Stimulated activated CD8-positive, alpha-beta memory T cell treated with anti-CD3 and anti-CD28 coated beads, Interleukin-15, amount 100 ng/mL, for 4 hours (primary cell): ENCODE measurements around the gene PDAP1.
"Not testable (repeated sequence)": the region's sequence is repeated elsewhere in the genome, so short reads cannot be mapped to it uniquely, and the experiment has no call there.

Experiments used
- DNase-seq, 2 donors: peaks; one replicate each; pipeline ENCODE4 v3.0.0-alpha.2; 2020; ENCODE audit warnings: low read depth in 2 of 2

The PDAP1 gene, protein sequence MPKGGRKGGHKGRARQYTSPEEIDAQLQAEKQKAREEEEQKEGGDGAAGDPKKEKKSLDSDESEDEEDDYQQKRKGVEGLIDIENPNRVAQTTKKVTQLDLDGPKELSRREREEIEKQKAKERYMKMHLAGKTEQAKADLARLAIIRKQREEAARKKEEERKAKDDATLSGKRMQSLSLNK

GRCh38 chr7:99408379-99409191, at the start of gene PDAP1, which contains the start of gene BUD31:
Gene PDAP1, minus strand, starts transcription at chr7:99408597. Its CDS starts 49 bp downstream, at chr7:99408548.
Gene BUD31, plus strand, starts transcription at chr7:99408969. Its CDS starts 2,124 bp downstream, at chr7:99411093.
- DNase-seq: peak; percentile 90 to 91

GRCh38 chr7:99457650-99458493, 49.5 kb upstream of the PDAP1 start:
- no peak for DNase-seq

DNA sequence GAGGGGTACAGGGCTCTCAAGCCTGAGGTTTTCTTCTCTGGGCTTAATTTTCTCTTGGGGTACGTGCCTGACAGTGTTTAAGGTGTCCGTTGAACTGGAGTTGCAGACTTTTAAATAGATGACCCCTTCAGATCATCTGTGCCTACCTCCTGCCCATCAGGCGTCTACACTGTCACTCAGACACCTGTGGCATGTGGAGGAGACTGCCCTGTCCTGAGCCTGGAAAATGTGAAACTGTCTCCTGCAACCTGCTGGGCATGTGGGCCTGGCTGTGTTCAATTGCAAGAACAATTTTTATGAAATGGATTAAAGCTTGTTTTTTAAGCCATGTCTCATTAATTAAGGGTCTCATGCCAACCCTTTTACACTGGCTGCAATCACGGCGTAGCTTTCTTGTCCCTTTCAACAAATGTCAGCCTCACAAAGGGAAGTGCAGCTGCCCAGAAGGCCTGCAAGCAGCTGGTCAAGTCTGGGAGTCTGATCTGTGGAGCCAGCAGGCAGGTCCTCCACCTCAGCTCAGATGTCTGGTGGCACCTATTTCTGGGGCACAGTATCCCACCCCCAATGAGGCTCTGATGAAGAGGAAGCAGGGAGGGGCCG, 48.8 kb upstream of the PDAP1 start:
- no peak for DNase-seq

GRCh38 chr7:99456288-99456687, 47.9 kb upstream of the PDAP1 start:
- no peak for DNase-seq

GRCh38 chr7:99455874-99456273, 47.5 kb upstream of the PDAP1 start:
- no peak for DNase-seq

DNA sequence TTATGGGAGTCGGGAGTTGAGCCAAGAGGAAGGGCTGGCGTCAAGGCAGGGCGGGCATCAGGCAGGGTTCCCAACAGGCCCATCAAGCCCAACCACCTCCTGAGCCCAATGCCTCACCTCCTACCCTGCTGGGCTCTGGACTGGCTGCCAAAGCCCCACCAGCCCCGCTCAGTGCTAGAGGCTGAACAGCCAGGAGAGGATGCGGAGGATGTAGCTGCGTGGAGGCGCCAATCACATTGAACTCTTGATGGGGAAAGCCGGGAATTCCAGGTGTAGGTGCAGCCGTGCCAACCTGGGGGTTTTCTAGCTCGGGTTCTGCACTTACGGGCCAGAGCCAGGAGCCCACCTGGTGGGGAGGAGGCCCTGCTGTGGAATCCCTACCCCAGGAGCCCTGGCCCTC, 44.7 kb upstream of the PDAP1 start:
- no peak for DNase-seq

DNA sequence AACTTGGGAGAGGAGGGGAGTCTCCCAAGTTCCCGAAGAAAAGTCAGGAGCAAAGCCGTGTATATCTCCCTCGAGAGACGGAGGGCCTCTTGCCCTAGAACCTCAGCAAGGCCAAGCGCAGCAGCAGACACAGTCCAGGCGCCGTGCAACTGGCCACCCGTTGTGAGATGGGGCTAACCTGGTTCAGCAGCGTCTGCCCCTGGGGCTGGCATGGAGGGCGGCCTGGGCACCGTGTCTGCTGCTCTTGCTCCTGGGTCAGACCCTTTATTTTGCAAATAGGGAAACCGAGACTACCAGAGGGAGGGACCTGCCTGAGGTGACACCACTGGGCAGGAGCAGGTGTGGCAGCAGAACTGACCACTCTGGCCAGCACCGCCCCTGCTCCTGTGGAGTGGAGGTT, 44.1 kb upstream of the PDAP1 start:
- DNase-seq: no peak

GRCh38 chr7:99451936-99452335, 43.5 kb upstream of the PDAP1 start:
- no peak for DNase-seq

GRCh38 chr7:99449326-99449725, 40.9 kb upstream of the PDAP1 start:
- no peak for DNase-seq

GRCh38 chr7:99448855-99449254, 40.5 kb upstream of the PDAP1 start:
- no peak for DNase-seq

DNA sequence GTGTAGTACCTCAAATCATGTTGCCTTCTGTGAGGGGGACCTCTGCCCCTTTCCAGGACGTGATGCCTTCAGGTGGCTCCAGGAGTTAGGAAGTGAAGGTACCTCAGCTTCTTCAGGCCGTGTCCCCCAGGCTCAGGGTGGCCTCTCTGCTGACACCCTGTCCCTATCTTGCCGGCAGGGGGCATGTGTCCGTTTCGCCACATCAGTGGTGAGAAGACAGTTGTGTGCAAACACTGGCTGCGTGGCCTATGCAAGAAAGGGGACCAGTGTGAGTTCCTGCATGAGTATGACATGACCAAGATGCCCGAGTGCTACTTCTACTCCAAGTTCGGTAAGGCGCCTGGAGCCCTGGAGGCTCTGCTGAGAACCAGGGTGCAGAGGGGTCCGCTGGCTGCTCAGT, 39.5 kb upstream of the PDAP1 start:
- DNase-seq: no peak

- DNase-seq: no peak
These were observed 37.7 kb upstream of the PDAP1 start for GRCh38 chr7:99446096-99446495.

DNA sequence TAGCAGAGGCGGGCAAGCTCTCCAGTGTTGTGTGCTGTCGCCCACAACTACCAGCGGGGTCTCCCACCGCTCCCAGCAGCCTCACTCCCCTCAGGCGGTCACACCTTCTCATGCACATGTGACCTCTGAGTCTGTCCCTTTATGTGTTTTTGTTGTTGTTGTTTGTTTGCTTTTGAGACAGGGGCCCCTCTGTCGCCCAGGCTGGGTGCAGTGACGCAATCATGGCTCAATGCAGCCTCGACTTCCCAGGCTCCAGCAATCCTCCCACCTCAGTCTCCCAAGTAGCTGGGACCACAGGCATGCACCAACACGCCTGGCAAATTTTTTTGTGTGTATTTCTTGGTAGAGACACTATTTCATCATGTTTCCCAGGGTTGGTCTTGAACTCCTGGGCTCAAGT, 31.8 kb upstream of the PDAP1 start:
- no peak for DNase-seq

DNA sequence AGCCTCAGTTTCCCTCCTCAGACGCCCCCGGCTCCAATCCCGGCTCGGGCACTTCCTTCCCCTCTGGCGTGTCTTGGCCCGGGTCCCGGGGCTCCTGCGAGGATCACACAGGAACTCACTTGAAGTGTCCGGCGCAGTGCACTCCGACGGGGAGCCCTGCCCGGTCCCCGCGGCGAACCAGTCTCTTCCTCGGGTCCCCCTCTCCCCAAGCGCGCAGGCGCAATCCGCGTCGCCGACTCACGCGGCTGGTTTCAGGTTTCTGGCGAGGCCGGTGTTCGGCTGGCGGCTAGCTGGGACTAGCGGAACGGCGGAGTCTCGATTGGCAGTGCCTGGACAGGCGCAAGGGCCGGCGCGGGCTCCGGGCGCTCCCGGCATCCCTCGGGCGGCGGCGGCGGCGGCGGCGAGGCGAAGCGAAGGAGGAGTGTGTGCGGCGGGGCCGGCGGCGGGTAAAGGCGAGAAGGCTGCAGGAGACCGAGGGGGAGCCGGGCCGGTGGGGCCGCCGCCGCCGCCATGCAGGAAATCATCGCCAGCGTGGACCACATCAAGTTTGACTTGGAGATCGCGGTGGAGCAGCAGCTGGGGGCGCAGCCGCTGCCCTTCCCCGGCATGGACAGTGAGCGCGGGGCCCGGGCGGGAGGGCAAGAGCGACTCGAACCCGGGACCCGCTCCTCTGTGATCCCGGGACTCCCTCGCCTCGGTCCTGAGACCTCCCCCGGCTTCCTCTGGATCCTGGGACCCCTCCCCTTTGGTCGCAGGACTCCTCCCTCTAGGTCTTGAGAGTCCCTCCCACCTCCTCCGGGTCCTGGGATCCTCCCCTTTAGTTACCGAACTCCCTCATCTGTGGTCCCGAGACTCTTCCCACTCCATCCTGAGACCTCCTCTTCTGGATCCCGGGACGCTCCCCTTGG, 30.4 kb upstream of the PDAP1 start, which contains the start of the genes CPSF4 and PTCD1:
Gene CPSF4 (plus strand): TSS at position 371 of the 908 bp plus-strand sequence. CDS start 140 bp downstream, at position 511.
Gene PTCD1 (minus strand): TSS at position 226 of the 908 bp plus-strand sequence. CDS start 3,556 bp downstream, outside the sequence.
- peak; percentile 83 to 85 for DNase-seq

GRCh38 chr7:99437946-99438572, 29.7 kb upstream of the PDAP1 start:
- DNase-seq: no peak

GRCh38 chr7:99433158-99433557, 24.8 kb upstream of the PDAP1 start:
- DNase-seq: no peak

- not testable (repeated sequence) for DNase-seq
These were observed 23.6 kb upstream of the PDAP1 start for GRCh38 chr7:99431756-99432540.

DNA sequence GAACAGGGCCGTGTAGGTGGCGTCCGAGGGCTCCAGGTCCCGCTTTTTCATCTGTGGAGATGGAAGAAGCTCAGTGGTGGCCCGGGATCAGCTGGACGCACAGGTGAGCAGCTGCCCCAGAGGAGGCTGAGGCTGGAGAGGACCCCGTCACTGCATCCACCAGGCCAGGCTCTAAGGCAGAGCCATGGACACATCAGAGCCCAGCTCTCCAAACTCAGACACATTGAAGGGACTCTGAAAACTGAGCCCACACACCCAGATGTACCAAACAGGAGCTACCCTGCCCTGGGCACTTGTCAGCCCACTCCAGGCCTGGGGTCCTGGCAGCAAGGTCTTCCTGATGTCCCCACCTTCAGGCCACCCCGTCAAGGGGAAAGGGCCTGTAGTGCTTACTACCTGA, 21.4 kb upstream of the PDAP1 start:
- DNase-seq: no peak

- no peak for DNase-seq
These were observed 20.7 kb upstream of the PDAP1 start for GRCh38 chr7:99428972-99429566.
